Lung (tissue), 11 donors: Measurements from ENCODE around the gene POTEC. TPM values are rescaled to one million over a fixed set of nuclear protein-coding genes. Genes with fewer than 3 reads are reported as not detected.
"Not testable (repeated sequence)": the region's sequence is repeated elsewhere in the genome, so short reads cannot be mapped to it uniquely, and the experiment has no call there.

Experiments
- ATAC-seq: fragments of 200-7000 bp; cut with Tn5 transposase; one replicate; pipeline ENCODE4 v1.9.1; 2020; ENCODE audit warnings: moderate number of reproducible peaks; ENCODE audit not compliant: insufficient read depth, low FRiP score
- DNase-seq, 3 donors: peaks; one replicate each; pipeline ENCODE4 v3.0.0-alpha.2; 2013 to 2017
- H3K27ac ChIP-seq, 2 donors: one replicate each; pipeline ENCODE4 v1.5.1; 2013; ENCODE audit warnings: mild to moderate bottlenecking in 2 of 2, moderate library complexity in 2 of 2, control low read depth in 1 of 2, inconsistent platforms in 1 of 2, low read depth in 1 of 2, low read length in 1 of 2
- H3K27me3 ChIP-seq, 3 donors: one replicate each; pipeline ENCODE4 v1.5.1; 2013; ENCODE audit warnings: low read length in 2 of 3; ENCODE audit not compliant: control insufficient read depth in 3 of 3, insufficient read depth in 3 of 3
- H3K36me3 ChIP-seq, 4 donors: one replicate each; pipeline ENCODE4 v1.5.1; 2013; ENCODE audit warnings: low read length in 4 of 4, mild to moderate bottlenecking in 1 of 4, moderate library complexity in 1 of 4; ENCODE audit not compliant: control insufficient read depth in 4 of 4, insufficient read depth in 4 of 4
- H3K4me1 ChIP-seq, 5 donors: one replicate each; pipeline ENCODE4 v1.5.1; 2013; ENCODE audit warnings: low read length in 5 of 5, mild to moderate bottlenecking in 2 of 5, moderate library complexity in 1 of 5; ENCODE audit not compliant: control insufficient read depth in 5 of 5, insufficient read depth in 5 of 5
- H3K4me3 ChIP-seq: one replicate; pipeline ENCODE4 v1.5.1; 2013; ENCODE audit warnings: mild to moderate bottlenecking, control low read depth, moderate library complexity
- H3K9ac ChIP-seq, 2 donors: one replicate each; pipeline ENCODE4 v1.5.1; 2013; ENCODE audit warnings: low read length in 2 of 2, control low read depth in 1 of 2; ENCODE audit not compliant: insufficient read depth in 1 of 2
- H3K9me3 ChIP-seq, 4 donors: one replicate each; pipeline ENCODE4 v1.5.1; 2013; ENCODE audit warnings: low read length in 3 of 4, mild to moderate bottlenecking in 1 of 4, moderate library complexity in 1 of 4; ENCODE audit not compliant: control insufficient read depth in 4 of 4, insufficient read depth in 3 of 4
- WGBS, 2 donors: extraction: QIAGEN DNeasy Blood & Tissue Kit; methylation state at CpG; one replicate each; pipeline ENCODE4 v1.1.7; 2013; 5-methylcytosine and 5-hydroxymethylcytosine counted together
- polyA plus RNA-seq, 2 donors: library from polyadenylated mRNA; stranded (reverse); fragments of 200-250 nt; gene quantifications; one replicate each; pipeline ENCODE4 v1.2.1, GENCODE V29; 2013
- small RNA-seq: library from RNA; depleted of rRNA; stranded (forward); fragments of <200 nt; gene quantifications from one replicate; pipeline ENCODE3, GENCODE V24; 2014; ENCODE audit warnings: low replicate concordance
- total RNA-seq, 2 donors: library from RNA; depleted of rRNA in 1 of 2; stranded (reverse); fragments of >200 nt in 1 of 2; gene quantifications; one replicate each; pipeline ENCODE4 v1.2.1, GENCODE V29; 2014 to 2021
- donor health status: Bipolar disorder and iron deficiency.
- donor health status: healthy.
- donor health status: DM: yes; HTN: yes; CAD: no.

POTEC gene
- total and polyA plus RNA-seq, 4 donors: not detected

GRCh38 chr18:14473250-14474006 lies 70.0 kb downstream of the POTEC start:
- H3K36me3 ChIP-seq, DNase-seq, H3K4me1 ChIP-seq, H3K9me3 ChIP-seq, ATAC-seq, H3K27ac ChIP-seq, H3K9ac ChIP-seq, H3K4me3 ChIP-seq, H3K27me3 ChIP-seq: not testable (repeated sequence)
- 94% methylated on average over 22 to 23 of the region's 23 CpGs for WGBS, 2 donors

- H3K9me3 ChIP-seq, H3K4me1 ChIP-seq, ATAC-seq, DNase-seq, H3K27me3 ChIP-seq, H3K9ac ChIP-seq, H3K27ac ChIP-seq, H3K4me3 ChIP-seq, H3K36me3 ChIP-seq: not testable (repeated sequence)
- WGBS, 2 donors: 62 to 77% methylated on average over 3 of the region's 3 CpGs
Measured at GRCh38 chr18:14471286-14471685, 72.1 kb downstream of the POTEC start.

- not testable (repeated sequence) for H3K4me3 ChIP-seq, H3K27me3 ChIP-seq, H3K9me3 ChIP-seq, H3K27ac ChIP-seq, H3K4me1 ChIP-seq, ATAC-seq, H3K9ac ChIP-seq, DNase-seq, H3K36me3 ChIP-seq
- 58 to 73% methylated on average over 3 of the region's 3 CpGs for WGBS, 2 donors
Measured at GRCh38 chr18:14470446-14470845, 73.0 kb downstream of the POTEC start.

GRCh38 chr18:14470046-14470445 lies 73.4 kb downstream of the POTEC start:
- DNase-seq, H3K36me3 ChIP-seq, ATAC-seq, H3K9ac ChIP-seq, H3K4me1 ChIP-seq, H3K27ac ChIP-seq, H3K4me3 ChIP-seq, H3K9me3 ChIP-seq, H3K27me3 ChIP-seq: not testable (repeated sequence)

GRCh38 chr18:14465989-14466388 lies 77.4 kb downstream of the POTEC start:
- H3K9ac ChIP-seq, H3K27me3 ChIP-seq, ATAC-seq, H3K4me3 ChIP-seq, H3K9me3 ChIP-seq, H3K36me3 ChIP-seq, H3K27ac ChIP-seq, H3K4me1 ChIP-seq, DNase-seq: not testable (repeated sequence)
- 53 to 66% methylated on average over 1 of the region's 1 CpG for WGBS, 2 donors

Small RNA genes within 50 kb of the gene (small RNA-seq; reads per million reads assigned to genes)
- not detected for gene RNU6-1021P

Other genes with a start within 250 kb of the POTEC start
- gene ANKRD30B, start 204.6 kb upstream of the POTEC start, total RNA-seq: not detected
- gene ANKRD30B, start 204.6 kb upstream of the POTEC start, polyA plus RNA-seq: not detected